Inferior parietal cortex (tissue), 1 donor: Measurements from ENCODE around the gene PC.
"Not testable (repeated sequence)": the region's sequence is repeated elsewhere in the genome, so short reads cannot be mapped to it uniquely, and the experiment has no call there.

Experiments
- DNase-seq: peaks from one replicate; pipeline ENCODE4 v3.0.0-alpha.2; 2016; ENCODE audit errors: extremely low spot score

PC gene

GRCh38 chr11:66978717-66979116 lies 20.5 kb upstream of the PC start:
- no peak for DNase-seq

- DNase-seq = no peak
Observed at GRCh38 chr11:66978229-66978628, 20.0 kb upstream of the PC start.

GRCh38 chr11:66976925-66977324 lies 18.7 kb upstream of the PC start:
- no peak for DNase-seq

GRCh38 chr11:66976028-66976467 lies 17.9 kb upstream of the PC start:
- DNase-seq = no peak

DNA sequence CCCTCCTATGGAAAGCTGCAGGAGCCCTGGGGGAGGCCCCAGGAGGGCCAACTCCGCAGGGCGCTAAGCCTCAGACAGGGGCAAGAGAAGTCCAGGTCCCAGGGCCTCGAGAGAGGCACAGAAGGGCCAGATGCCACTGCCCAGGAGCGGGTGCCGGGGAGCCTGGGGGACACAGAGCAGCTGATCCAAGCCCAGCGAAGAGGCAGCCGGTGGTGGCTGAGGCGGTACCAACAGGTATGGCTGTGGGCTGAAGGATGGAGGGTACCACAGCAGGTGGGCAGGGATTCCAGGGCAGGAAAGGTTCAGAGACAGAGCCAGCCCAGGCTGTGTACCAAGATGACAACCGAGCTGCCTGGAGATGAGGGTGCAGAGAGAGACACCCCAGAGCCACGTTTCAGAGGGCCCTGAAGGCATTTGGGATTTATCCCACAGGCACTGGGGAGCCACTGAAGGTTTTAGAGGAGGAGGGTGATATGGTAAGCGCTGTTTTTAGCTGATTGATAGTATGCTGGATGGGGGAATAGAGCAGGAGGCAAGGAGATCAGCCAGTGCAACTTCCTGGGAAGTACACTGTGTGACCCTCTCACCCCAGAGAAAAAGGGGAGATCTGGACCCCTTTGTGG lies 17.3 kb upstream of the PC start:
- DNase-seq = no peak

GRCh38 chr11:66974724-66975404 lies 16.7 kb upstream of the PC start, which contains the start of gene C11orf86:
Gene C11orf86, plus strand, starts transcription at chr11:66975304. Its CDS starts 59 bp downstream, at chr11:66975363.
- DNase-seq = no peak

DNA sequence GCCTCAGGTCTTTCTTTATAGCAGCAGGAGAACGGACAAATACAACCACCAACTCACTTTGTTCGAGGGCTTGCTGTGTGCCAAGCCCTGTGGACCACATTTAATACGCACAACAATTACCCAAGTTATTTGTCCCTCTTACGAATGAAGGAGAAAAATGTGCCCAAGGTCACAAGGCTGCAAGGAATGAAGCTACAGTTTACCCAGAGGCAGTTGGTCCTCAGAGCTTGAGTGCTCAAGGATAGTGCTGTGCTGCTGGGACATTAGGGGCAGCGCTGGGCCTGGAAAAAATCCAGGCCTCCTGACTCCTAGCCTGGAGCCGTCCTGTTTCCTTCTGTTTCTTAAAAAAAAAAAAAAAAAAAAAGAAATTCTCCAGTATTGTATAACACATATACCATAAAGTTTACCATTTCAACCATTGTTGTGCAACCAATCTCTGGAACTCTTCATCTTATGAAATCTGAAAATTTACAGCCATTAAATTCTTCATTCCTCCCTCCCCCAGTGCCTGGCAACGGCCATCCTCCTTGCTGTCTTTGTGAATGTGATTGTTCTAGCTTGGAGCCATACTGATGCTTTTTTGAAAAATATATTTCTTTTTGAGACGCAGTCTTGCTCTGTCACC lies 15.9 kb upstream of the PC start:
- DNase-seq = no peak

- no peak for DNase-seq
Observed at GRCh38 chr11:66971488-66971887, 13.3 kb upstream of the PC start.

DNA sequence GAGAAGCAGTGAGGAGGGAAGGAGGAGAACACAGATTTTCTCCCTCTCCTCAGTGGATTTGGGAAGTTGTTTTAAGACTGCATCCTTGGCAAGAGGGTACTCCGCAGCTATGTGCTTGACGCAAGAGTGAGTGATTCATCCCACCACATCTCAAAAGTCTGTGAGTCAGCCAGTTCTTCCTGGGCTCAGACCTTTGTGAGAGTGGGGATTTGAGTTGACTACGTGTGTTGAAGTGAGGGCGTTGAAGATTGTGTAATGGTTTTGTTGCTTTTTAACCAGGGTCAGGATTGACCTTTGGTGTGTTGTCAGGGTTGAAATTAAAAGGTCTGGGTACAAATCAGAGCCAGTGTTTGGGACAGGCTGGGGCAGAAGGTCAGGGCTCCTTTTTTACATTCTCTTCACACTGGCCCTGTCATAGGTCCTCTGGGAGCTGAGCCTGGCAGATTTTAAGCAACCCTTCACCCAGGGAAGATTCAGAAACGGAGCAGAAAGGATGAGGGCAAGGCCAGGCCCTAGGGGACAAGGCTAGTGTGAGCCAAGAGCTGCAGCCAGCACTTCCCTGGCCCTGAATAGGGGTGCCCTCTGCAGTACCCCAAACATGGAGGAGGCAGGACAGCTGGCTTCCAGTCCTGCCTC lies 12.7 kb upstream of the PC start:
- DNase-seq = no peak

DNA sequence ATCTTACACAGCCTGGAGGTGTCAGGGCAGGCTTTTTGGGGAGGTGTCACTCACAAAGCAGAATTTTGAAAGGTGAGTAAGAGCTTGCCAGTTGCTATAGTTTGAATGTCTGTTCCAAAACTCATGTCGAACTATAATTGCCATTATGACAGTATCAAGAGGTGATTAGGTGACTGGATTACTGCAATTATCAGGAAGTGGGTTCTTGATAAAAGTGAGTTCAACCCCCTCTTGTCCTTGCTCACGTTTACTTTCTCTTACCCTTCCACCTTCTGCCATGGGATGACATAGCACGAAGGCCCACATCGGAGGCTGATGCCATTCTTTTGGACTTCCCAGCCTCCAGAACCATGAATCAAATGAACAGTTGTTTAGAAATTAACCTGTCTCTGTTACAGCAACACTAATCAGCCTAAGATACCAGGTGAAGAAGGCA lies 12.2 kb upstream of the PC start:
- DNase-seq = no peak

DNA sequence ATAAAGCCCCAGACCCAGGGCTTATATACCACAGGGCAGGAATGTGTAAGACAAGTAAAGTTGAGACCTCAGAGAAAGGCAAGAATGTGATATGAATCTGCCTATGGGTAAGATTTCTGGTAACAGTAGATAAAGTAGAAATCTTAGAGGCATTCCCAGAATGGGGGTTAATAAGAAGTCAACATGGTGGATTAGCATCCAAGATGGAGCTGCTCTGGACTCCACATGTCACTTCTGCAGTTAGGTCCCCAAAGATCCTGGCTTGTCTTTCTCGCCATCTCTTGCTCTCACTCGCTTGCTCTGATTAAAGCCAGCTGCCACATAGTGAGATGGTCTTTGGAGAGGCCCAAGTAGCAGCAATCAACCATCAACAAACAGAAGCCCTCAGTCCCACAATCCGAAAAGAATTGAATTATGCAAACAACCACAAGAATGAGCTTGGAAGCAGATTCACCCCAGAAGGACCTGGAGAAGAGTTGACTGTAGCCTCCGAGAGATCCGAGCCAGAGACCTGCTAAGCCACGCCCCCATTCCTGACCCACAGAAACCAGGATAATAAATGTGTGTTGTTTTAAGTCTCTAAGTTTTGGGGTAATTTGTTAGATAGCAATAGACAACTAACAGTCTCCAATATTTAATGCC lies 11.5 kb upstream of the PC start:
- DNase-seq = no peak

- no peak for DNase-seq
Observed at GRCh38 chr11:66967670-66968425, 9.7 kb upstream of the PC start.

DNA sequence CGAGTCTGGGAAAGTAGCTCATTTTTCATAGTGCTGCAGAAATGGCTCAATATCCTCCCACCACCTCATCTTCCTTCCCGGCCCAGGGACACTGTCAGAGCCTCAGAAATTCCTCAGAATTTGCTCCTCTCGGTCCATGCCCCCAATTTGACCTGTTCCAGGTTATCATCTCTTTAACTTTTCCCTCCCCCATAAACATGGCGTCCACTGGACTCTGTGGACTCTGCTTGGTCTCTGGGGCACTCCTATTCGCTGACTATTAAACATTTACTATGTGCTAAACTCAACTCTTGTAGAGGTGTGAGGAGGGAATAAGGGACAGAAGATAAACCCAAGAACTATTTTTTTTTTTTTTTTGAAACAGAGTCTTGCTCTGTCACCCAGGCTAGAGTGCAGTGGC lies 8.2 kb upstream of the PC start:
- DNase-seq = no peak

DNA sequence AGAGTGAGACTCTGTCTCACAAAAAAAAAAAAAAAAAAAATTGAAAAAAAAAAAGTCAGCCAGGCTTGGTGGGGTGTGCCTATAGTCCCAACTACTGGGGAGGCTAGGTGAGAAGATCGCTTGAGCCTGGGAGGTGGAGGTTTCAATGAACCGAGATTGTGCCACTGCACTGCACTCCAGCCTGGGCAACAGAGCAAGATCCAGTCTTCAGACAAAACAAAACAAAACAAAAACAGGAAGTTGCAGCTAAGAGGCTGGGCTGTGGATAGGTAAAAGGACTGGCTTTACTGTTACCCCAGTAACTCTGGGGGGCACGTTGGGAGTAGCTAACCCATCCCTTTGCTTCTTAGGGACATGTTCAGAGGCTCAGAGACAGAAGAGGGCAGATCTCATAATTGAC lies 6.3 kb upstream of the PC start:
- DNase-seq = no peak

DNA sequence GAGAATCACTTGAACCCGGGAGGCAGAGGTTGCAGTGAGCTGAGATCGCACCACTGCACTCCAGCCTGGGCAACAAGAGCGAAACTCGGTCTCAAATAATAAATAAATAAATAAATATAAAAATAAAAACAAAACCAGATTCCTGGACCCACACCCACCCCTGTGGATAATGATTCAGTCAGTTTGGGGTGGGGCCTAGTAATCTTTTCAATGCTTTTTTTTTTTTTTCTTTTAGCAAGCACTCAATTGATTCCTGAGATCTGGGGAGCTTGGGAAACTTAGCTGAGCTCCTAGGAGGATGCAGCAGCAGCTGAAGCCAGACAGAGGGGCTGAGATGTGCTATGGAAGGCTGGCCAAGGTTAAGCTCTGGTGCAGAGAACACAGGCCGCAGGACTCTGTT lies 4.6 kb upstream of the PC start:
- DNase-seq = no peak

DNA sequence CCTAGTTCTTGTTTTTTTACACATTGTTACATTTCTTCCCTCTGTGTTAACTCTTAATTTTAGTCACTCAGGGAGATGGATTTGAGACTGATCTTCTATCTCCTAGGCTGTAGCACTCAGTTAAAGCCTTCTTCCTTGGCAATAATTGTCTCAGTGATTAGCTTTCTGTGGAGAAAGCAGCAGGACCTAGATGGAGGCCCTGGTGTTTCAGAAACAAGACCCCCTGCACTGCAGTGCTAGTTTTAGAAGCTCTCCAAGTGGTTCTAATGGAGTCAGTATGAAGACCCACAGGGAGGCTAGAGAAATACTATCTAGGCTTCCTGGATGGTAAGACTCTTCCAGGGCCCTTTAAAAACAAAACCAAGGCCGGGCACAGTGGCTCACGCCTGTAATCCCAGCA lies 4.1 kb upstream of the PC start:
- no peak for DNase-seq

DNA sequence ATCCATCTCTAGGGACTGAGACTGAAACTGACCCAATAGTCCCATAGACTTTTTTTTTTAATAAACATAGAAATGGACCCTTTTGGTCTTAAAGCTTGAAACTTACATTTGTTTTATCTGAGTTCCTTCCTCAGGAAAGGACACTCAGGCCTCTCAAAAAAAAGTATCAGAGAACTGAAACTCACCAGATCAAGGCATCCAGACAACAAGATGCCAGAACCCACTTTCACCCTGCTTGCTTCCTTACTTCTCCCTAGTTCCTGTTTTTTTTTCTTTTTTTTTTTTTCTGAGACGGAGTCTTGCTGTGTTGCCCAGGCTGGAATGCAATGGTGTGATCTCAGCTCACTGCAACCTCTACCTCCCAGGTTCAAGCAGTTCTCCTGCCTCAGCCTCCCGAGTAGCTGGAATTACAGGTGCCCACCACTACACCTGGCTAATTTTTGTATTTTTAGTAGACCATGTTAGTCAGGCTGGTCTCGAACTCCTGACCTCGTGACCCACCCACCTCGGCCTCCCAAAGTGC lies 3.6 kb upstream of the PC start:
- DNase-seq = not testable (repeated sequence)

- no peak for DNase-seq
Observed at GRCh38 chr11:66958956-66959274, 732 bp upstream of the PC start.

DNA sequence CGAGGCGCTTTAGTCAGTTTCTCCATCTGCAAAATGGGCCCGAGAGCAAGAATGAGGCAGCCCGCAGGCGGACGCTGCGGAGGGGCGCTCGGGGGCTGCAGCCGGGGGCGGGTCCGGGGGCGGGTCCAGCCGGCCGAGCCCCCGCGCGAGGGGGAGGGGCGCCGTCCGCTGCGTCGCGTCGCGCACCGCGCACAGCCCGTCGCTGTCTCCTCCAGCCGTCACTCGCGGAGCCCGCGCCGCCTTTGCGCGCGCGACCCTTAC lies 282 bp downstream of the PC start:
- DNase-seq = no peak

- peak; percentile 8 for DNase-seq
Observed at GRCh38 chr11:66956689-66957290, 1.4 kb downstream of the PC start.
